ENCODE data around the gene AIF1.

Gene AIF1

GRCh38 chr6:31663961-31664789, 49.1 kb downstream of the AIF1 start:
- DNase-seq: no peak

GRCh38 chr6:31664790-31665500, 49.9 kb downstream of the AIF1 start, which contains the start of gene GPANK1:
TSS of gene GPANK1 (minus strand) at chr6:31664997. CDS start at chr6:31664478, 519 bp downstream.
- peak; percentile 90 to 91 for DNase-seq

- DNase-seq: peak; percentile 97 to 98
Measured at GRCh38 chr6:31665501-31666336, 50.7 kb downstream of the AIF1 start, which contains the start of gene CSNK2B. TSS of gene CSNK2B (plus strand) at chr6:31666080. CDS start at chr6:31666832, 752 bp downstream.

GRCh38 chr6:31666337-31666965, 51.4 kb downstream of the AIF1 start:
- DNase-seq: no peak
